ENCODE results near the gene LOXL3. TPM values are rescaled to one million over a fixed set of nuclear protein-coding genes. Genes with fewer than 3 reads are reported as not detected.

LOXL3 gene
- total RNA-seq, 4 donors from 2014 or later: 0.48 to 4.3 (median 3.2) TPM; not detected in 1

GRCh38 chr2:74560591-74560990 lies 6.8 kb upstream of the LOXL3 start:
- 44 to 51% methylated on average over 2 to 3 of the region's 6 CpGs for WGBS, 2 donors
- no peak for DNase-seq
- Histone ChIP-seq H3K27ac (no peak overlapping the region), H3K27me3 (peaks cover 0 to 46% (median 0%) of the 10 kb centered on the region in 4 donors), H3K9me3 (no peaks in the 10 kb centered on the region), H3K36me3 (peaks cover 0 to 8% (median 0%) of the 10 kb centered on the region in 3 donors), H3K4me3 (no peak overlapping the region), H3K4me1 (peaks cover 0 to 5% (median 3%) of the 10 kb centered on the region in 3 donors)
- TF ChIP-seq CTCF (IDR thresholded peaks at IDR 0.05) (no peak), POLR2A (IDR thresholded peaks at IDR 0.05) (no peak)
- intact Hi-C loops (cut with DNase I): no loop called here

- Histone ChIP-seq H3K4me3 (no peak overlapping the region), H3K27me3 (peaks cover 0 to 53% (median 0%) of the 10 kb centered on the region in 4 donors), H3K4me1 (peaks cover 0 to 11% (median 4%) of the 10 kb centered on the region in 3 donors), H3K9me3 (no peaks in the 10 kb centered on the region), H3K36me3 (peaks cover 0 to 8% (median 0%) of the 10 kb centered on the region in 3 donors), H3K27ac (no peak overlapping the region)
- WGBS, 2 donors: 22 to 35% methylated on average over 4 to 5 of the region's 5 CpGs
- intact Hi-C loops (cut with DNase I): no loop called here
- no peak for DNase-seq
- TF ChIP-seq POLR2A (IDR thresholded peaks at IDR 0.05): no peak
- no peak for TF ChIP-seq CTCF (IDR thresholded peaks at IDR 0.05)
Observed at GRCh38 chr2:74559912-74560311, 6.2 kb upstream of the LOXL3 start.

GRCh38 chr2:74558284-74559230 lies 4.8 kb upstream of the LOXL3 start:
- H3K36me3 ChIP-seq: peaks cover 0 to 8% (median 0%) of the 10 kb centered on the region in 3 donors
- intact Hi-C loops (cut with DNase I): no loop called here
- peaks cover 0 to 55% (median 0%) of the 10 kb centered on the region in 4 donors for H3K27me3 ChIP-seq
- no peak for DNase-seq
- no peak overlapping the region for H3K27ac ChIP-seq
- 39 to 51% methylated on average over 4 to 5 of the region's 7 CpGs for WGBS, 2 donors
- no peaks in the 10 kb centered on the region for H3K9me3 ChIP-seq
- no peak overlapping the region for H3K4me3 ChIP-seq
- TF ChIP-seq POLR2A (IDR thresholded peaks at IDR 0.05) (no peak), CTCF (IDR thresholded peaks at IDR 0.05) (no peak)
- H3K4me1 ChIP-seq: peaks cover under 1 to 25% (median 10%) of the 10 kb centered on the region in 3 donors

GRCh38 chr2:74556831-74557370 lies 3.2 kb upstream of the LOXL3 start:
- Histone ChIP-seq H3K9me3 (no peaks in the 10 kb centered on the region), H3K36me3 (peaks cover 0 to 8% (median 0%) of the 10 kb centered on the region in 3 donors), H3K4me1 (peaks cover 8 to 35% (median 10%) of the 10 kb centered on the region in 3 donors), H3K27ac (no peak overlapping the region), H3K27me3 (peaks cover 0 to 46% (median 0%) of the 10 kb centered on the region in 4 donors), H3K4me3 (no peak overlapping the region)
- no peak for DNase-seq
- no peak for TF ChIP-seq POLR2A (IDR thresholded peaks at IDR 0.05)
- no peak for TF ChIP-seq CTCF (IDR thresholded peaks at IDR 0.05)
- 83 to 97% methylated on average over 1 to 3 of the region's 6 CpGs for WGBS, 2 donors
- intact Hi-C loops (cut with DNase I): no loop called here

- no peak for DNase-seq
- TF ChIP-seq POLR2A (IDR thresholded peaks at IDR 0.05) (no peak), CTCF (IDR thresholded peaks at IDR 0.05) (no peak)
- H3K27me3 ChIP-seq: peaks cover 0 to 42% (median 0%) of the 10 kb centered on the region in 4 donors
- H3K9me3 ChIP-seq: no peaks in the 10 kb centered on the region
- intact Hi-C loops (cut with DNase I): no loop called here
- peaks cover 0 to 8% (median 0%) of the 10 kb centered on the region in 3 donors for H3K36me3 ChIP-seq
- 66 to 86% methylated on average over 9 of the region's 14 CpGs for WGBS, 2 donors
- H3K27ac ChIP-seq: peak overlapping the region in 2 of 4 donors; percentile 88 to 89
- H3K4me1 ChIP-seq: peaks cover 8 to 35% (median 10%) of the 10 kb centered on the region in 3 donors
- H3K4me3 ChIP-seq: peak overlapping the region in 2 of 4 donors; percentile 67 to 70
Observed at GRCh38 chr2:74556159-74556558, 2.4 kb upstream of the LOXL3 start.
